HL-60/S4 (cell line): ENCODE results near the gene TXNRD2.

Experiments
- in situ Hi-C: fragments of 300-500 bp; cut with MboI; formaldehyde crosslinking; loops from 2 replicates; pipeline ENCODE4 v1.14.3; 2022; ENCODE audit warnings: low sequenced_read_pairs

TXNRD2 gene

GRCh38 chr22:19868333-19868732 lies 73.3 kb downstream of the TXNRD2 start:
- in situ Hi-C loops = no loop called here

GRCh38 chr22:19867617-19868016 lies 74.0 kb downstream of the TXNRD2 start:
- in situ Hi-C loops = no loop called here

GRCh38 chr22:19866665-19867009 lies 75.0 kb downstream of the TXNRD2 start:
- in situ Hi-C loops = no loop called here

- in situ Hi-C loops = no loop called here
Observed at GRCh38 chr22:19865141-19865829, 76.3 kb downstream of the TXNRD2 start.

GRCh38 chr22:19864538-19865106 lies 77.0 kb downstream of the TXNRD2 start:
- in situ Hi-C loops = no loop called here

- in situ Hi-C loops = no loop called here
Observed at GRCh38 chr22:19863571-19863970, 78.0 kb downstream of the TXNRD2 start.

GRCh38 chr22:19862619-19863246 lies 78.9 kb downstream of the TXNRD2 start:
- in situ Hi-C loops = no loop called here

GRCh38 chr22:19859861-19860510 lies 81.6 kb downstream of the TXNRD2 start:
- in situ Hi-C loops = no loop called here

GRCh38 chr22:19857382-19857781 lies 84.2 kb downstream of the TXNRD2 start:
- in situ Hi-C loops = no loop called here

- in situ Hi-C loops = no loop called here
Observed at GRCh38 chr22:19855504-19856409, 85.9 kb downstream of the TXNRD2 start.

- in situ Hi-C loops = no loop called here
Observed at GRCh38 chr22:19854778-19855503, 86.7 kb downstream of the TXNRD2 start, which contains the start of the genes GNB1L and RTL10. Gene GNB1L, minus strand, starts transcription at chr22:19854874. Its CDS starts 33,519 bp downstream, at chr22:19821355. Gene RTL10, minus strand, starts transcription at chr22:19854874. Its CDS starts 2,613 bp downstream, at chr22:19852261.

GRCh38 chr22:19853879-19854777 lies 87.5 kb downstream of the TXNRD2 start:
- in situ Hi-C loops = no loop called here

- in situ Hi-C loops = no loop called here
Observed at GRCh38 chr22:19853058-19853878, 88.3 kb downstream of the TXNRD2 start.

GRCh38 chr22:19852177-19852781 lies 89.3 kb downstream of the TXNRD2 start:
- in situ Hi-C loops = no loop called here

GRCh38 chr22:19851291-19852176 lies 90.1 kb downstream of the TXNRD2 start:
- in situ Hi-C loops = no loop called here

GRCh38 chr22:19850763-19851109 lies 90.9 kb downstream of the TXNRD2 start:
- in situ Hi-C loops = no loop called here
